Measurements from ENCODE around the gene POLK.
"Not testable (repeated sequence)": the region's sequence is repeated elsewhere in the genome, so short reads cannot be mapped to it uniquely, and the experiment has no call there.

The POLK gene

GRCh38 chr5:75552764-75553163 lies 41.1 kb downstream of the POLK start:
- DNase-seq: no peak

- DNase-seq: no peak
Observed at GRCh38 chr5:75553358-75553757, 41.7 kb downstream of the POLK start.

- DNase-seq: no peak
Observed at GRCh38 chr5:75558221-75558620, 46.5 kb downstream of the POLK start.

GRCh38 chr5:75558981-75559632 lies 47.4 kb downstream of the POLK start:
- no peak for DNase-seq

GRCh38 chr5:75560655-75561054 lies 49.0 kb downstream of the POLK start:
- DNase-seq: not testable (repeated sequence)

- not testable (repeated sequence) for DNase-seq
Observed at GRCh38 chr5:75565991-75566709, 54.5 kb downstream of the POLK start.

GRCh38 chr5:75566710-75567309 lies 55.1 kb downstream of the POLK start:
- DNase-seq: peak; percentile 39

- DNase-seq: no peak
Observed at GRCh38 chr5:75567710-75568109, 56.0 kb downstream of the POLK start.

- no peak for DNase-seq
Observed at GRCh38 chr5:75568202-75568601, 56.5 kb downstream of the POLK start.

GRCh38 chr5:75571547-75571946 lies 59.9 kb downstream of the POLK start:
- no peak for DNase-seq

GRCh38 chr5:75574791-75575190 lies 63.1 kb downstream of the POLK start:
- no peak for DNase-seq

GRCh38 chr5:75578280-75578679 lies 66.6 kb downstream of the POLK start:
- DNase-seq: not testable (repeated sequence)

- DNase-seq: no peak
Observed at GRCh38 chr5:75584641-75585040, 73.0 kb downstream of the POLK start.

GRCh38 chr5:75588666-75589065 lies 77.0 kb downstream of the POLK start:
- DNase-seq: no peak

- DNase-seq: no peak
Observed at GRCh38 chr5:75600535-75600934, 88.8 kb downstream of the POLK start.

GRCh38 chr5:75601567-75601966 lies 89.9 kb downstream of the POLK start:
- no peak for DNase-seq

- no peak for DNase-seq
Observed at GRCh38 chr5:75601996-75602395, 90.3 kb downstream of the POLK start.

GRCh38 chr5:75603371-75603770 lies 91.7 kb downstream of the POLK start:
- DNase-seq: no peak

GRCh38 chr5:75603821-75604220 lies 92.1 kb downstream of the POLK start:
- DNase-seq: no peak

GRCh38 chr5:75607341-75607740 lies 95.7 kb downstream of the POLK start:
- not testable (repeated sequence) for DNase-seq

GRCh38 chr5:75608870-75609269 lies 97.2 kb downstream of the POLK start:
- no peak for DNase-seq

GRCh38 chr5:75610201-75610600 lies 98.5 kb downstream of the POLK start:
- DNase-seq: no peak

- DNase-seq: not testable (repeated sequence)
Observed at GRCh38 chr5:75610859-75611310, 99.2 kb downstream of the POLK start.
